PC-9 (cell line): ENCODE measurements around the gene PAIP2B. TPM values are rescaled to one million over a fixed set of nuclear protein-coding genes. Genes with fewer than 3 reads are reported as not detected.

ENCODE experiments used
- BruUV-seq: library from RNA; stranded (reverse); fragments of 400-500 nt; replicated peaks from 2 replicates; lab custom pipeline; 2021; lab: Mats Ljungman, UMichigan
- CTCF ChIA-PET: fragments of 300-600 bp; sonication (Branson Sonifier 250); formaldehyde crosslinking; loops from one replicate; lab custom pipeline; 2022; ENCODE audit warnings: antibody characterized with exemption; lab: Charles Lee
- POLR2A ChIA-PET: fragments of 300-600 bp; sonication (Branson Sonifier 250); formaldehyde crosslinking; loops from one replicate; lab custom pipeline; 2022; ENCODE audit warnings: antibody characterized with exemption; ENCODE audit not compliant: unreplicated experiment; lab: Charles Lee
- DNase-seq, 2 experiments: peaks; one replicate each; pipeline versions ENCODE4 v3.0.0 to v3.0.0-alpha.2; 2015 to 2022; ENCODE audit warnings: mixed read lengths in 1 of 2
- H2AFZ ChIP-seq: fragments of 200-600 bp; sonication (generic); 2 replicates; pipeline ENCODE4 v1.8.1; 2017; ENCODE audit warnings: antibody characterized with exemption
- H3F3A ChIP-seq: fragments of 200-600 bp; sonication (generic); 2 replicates; pipeline ENCODE4 v1.8.1; 2017; ENCODE audit warnings: antibody characterized with exemption, mild to moderate bottlenecking, low read depth; ENCODE audit not compliant: insufficient read depth
- H3K27ac ChIP-seq: fragments of 200-600 bp; sonication (generic); 2 replicates; pipeline ENCODE4 v1.6.1; 2016; ENCODE audit warnings: mixed run types
- H3K27me3 ChIP-seq: fragments of 200-600 bp; sonication (generic); 2 replicates; pipeline ENCODE4 v1.6.1; 2016; ENCODE audit warnings: low read depth, mixed run types; ENCODE audit not compliant: insufficient read depth
- H3K36me3 ChIP-seq: fragments of 200-600 bp; sonication (generic); 2 replicates; pipeline ENCODE4 v1.6.1; 2016; ENCODE audit warnings: low read depth, mixed run types
- H3K4me1 ChIP-seq: fragments of 200-600 bp; sonication (generic); replicated peaks from 2 replicates; pipeline ENCODE4 v1.6.1; 2016; ENCODE audit warnings: mixed run types; ENCODE audit not compliant: insufficient read depth
- H3K4me2 ChIP-seq: fragments of 200-600 bp; sonication (generic); 2 replicates; pipeline ENCODE4 v1.6.1; 2017; ENCODE audit warnings: mixed run types
- H3K4me3 ChIP-seq: fragments of 200-600 bp; sonication (generic); 2 replicates; pipeline ENCODE4 v1.6.1; 2016; ENCODE audit warnings: mixed run types
- H3K79me2 ChIP-seq: fragments of 200-600 bp; sonication (generic); 2 replicates; pipeline ENCODE4 v1.6.1; 2017; ENCODE audit warnings: low read depth, mixed run types
- H3K9me2 ChIP-seq: fragments of 200-600 bp; sonication (generic); 2 replicates; pipeline ENCODE4 v1.8.1; 2017; ENCODE audit warnings: mild to moderate bottlenecking; ENCODE audit not compliant: insufficient read depth
- H3K9me3 ChIP-seq: fragments of 200-600 bp; sonication (generic); 2 replicates; pipeline ENCODE4 v1.8.1; 2016; ENCODE audit warnings: low read depth; ENCODE audit not compliant: insufficient read depth
- H4K20me1 ChIP-seq: fragments of 200-600 bp; sonication (generic); 2 replicates; pipeline ENCODE4 v1.8.1; 2017; ENCODE audit not compliant: insufficient read depth
- EZH2 ChIP-seq: fragments of 200-600 bp; sonication (generic); IDR thresholded peaks from 2 replicates; pipeline ENCODE4 v1.8.0; 2017; ENCODE audit warnings: antibody characterized with exemption, low read depth
- intact Hi-C: fragments of 100-400 bp; cut with micrococcal nuclease; formaldehyde crosslinking; loops from one replicate; pipeline ENCODE4 v1.10.0; 2022; ENCODE audit not compliant: unreplicated experiment
- total RNA-seq: library from RNA; stranded (reverse); gene quantifications from 2 replicates; pipeline ENCODE4 v1.2.3, GENCODE V29; 2021
- TF ChIP-seq, protein P1 (sequence below): fragments of 200-600 bp; sonication (generic); conservative IDR thresholded peaks from 2 replicates; pipeline ENCODE4 v1.6.1; 2017; ENCODE audit warnings: mixed run types, antibody characterized with exemption, mild to moderate bottlenecking, moderate library complexity

PAIP2B gene
- total RNA-seq, 1 experiment from 2014 or later: 6.1 TPM

DNA sequence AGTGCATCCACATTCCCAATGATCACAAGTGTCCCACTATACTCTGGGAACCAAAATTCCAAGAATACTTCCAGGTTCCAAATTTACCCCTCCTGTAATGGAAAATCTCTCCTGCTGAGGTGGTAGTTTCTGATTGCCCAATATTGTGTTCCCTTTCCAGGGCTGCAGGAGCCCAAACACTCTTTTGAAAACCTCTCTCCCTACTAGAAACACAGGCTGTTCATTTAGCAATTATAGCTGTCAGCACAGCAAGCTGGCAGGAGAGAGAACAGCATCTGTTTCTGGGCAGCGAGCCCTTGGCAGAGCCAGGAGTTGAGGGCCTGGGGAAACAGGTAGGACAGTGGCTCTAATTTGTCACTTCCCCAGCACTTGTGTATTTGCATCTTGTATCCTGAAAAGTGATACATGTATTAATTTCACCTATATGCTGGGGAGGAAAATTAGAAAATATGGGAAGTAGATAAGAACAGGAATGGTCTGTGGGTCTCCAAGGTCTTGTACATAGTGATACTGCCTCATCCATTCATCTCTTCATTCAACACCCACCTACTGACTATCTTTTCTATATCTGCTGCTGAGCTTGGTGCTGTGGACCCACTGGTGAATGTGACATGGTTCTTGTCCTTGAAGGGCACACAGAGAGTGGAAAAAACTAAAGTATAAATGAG, 16.9 kb upstream of the PAIP2B start:
- 0 out of 2 replicates have a peak, but pooled peaks cover 3% of the 10 kb centered on the region for H3K9me3 ChIP-seq
- H4K20me1 ChIP-seq: no peaks in the 10 kb centered on the region
- no peak for DNase-seq
- H3K4me3 ChIP-seq: no peak overlapping the region
- intact Hi-C loops: no loop called here
- ChIA-PET CTCF (no interaction called here), POLR2A (no interaction called here)
- no peak overlapping the region for H3K27ac ChIP-seq
- TF ChIP-seq, protein P1, sequence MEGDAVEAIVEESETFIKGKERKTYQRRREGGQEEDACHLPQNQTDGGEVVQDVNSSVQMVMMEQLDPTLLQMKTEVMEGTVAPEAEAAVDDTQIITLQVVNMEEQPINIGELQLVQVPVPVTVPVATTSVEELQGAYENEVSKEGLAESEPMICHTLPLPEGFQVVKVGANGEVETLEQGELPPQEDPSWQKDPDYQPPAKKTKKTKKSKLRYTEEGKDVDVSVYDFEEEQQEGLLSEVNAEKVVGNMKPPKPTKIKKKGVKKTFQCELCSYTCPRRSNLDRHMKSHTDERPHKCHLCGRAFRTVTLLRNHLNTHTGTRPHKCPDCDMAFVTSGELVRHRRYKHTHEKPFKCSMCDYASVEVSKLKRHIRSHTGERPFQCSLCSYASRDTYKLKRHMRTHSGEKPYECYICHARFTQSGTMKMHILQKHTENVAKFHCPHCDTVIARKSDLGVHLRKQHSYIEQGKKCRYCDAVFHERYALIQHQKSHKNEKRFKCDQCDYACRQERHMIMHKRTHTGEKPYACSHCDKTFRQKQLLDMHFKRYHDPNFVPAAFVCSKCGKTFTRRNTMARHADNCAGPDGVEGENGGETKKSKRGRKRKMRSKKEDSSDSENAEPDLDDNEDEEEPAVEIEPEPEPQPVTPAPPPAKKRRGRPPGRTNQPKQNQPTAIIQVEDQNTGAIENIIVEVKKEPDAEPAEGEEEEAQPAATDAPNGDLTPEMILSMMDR: no peak
- TF ChIP-seq EZH2: no peak
- H3K4me2 ChIP-seq: no peak overlapping the region
- no peak overlapping the region for H2AFZ ChIP-seq
- H3K4me1 ChIP-seq: no peaks in the 10 kb centered on the region
- H3K9me2 ChIP-seq: no peaks in the 10 kb centered on the region
- no peaks in the 10 kb centered on the region for H3K79me2 ChIP-seq
- H3K27me3 ChIP-seq: peaks cover 60% of the 10 kb centered on the region
- no TSS peak for BruUV-seq
- no peaks in the 10 kb centered on the region for H3K36me3 ChIP-seq
- H3F3A ChIP-seq: no peaks in the 10 kb centered on the region

DNA sequence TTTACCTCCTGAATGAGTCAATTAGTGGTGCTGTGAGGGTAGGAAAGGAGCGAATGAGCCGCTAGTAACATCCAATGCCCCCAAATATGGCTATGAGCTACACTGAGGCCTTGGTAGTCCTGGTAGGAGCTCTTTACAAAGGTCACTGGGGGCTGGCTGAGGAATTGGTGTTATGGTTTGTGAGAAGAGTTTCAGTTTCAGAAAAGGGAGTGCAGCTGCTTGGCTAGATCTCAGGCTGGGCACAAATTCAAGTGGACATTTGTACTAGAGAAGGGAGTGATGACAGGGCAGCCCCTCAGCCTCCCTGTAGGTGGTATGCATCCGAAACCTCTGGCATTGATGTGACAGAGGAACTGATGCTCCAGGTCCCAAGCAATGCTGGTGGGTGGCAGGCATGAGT, 13.9 kb upstream of the PAIP2B start:
- intact Hi-C loops: no loop called here
- peaks cover 75% of the 10 kb centered on the region for H3K27me3 ChIP-seq
- no peaks in the 10 kb centered on the region for H3K36me3 ChIP-seq
- H2AFZ ChIP-seq: no peak overlapping the region
- no peaks in the 10 kb centered on the region for H3K79me2 ChIP-seq
- no peak overlapping the region for H3K27ac ChIP-seq
- no peaks in the 10 kb centered on the region for H3F3A ChIP-seq
- TF ChIP-seq, protein P1: no peak
- no peak for TF ChIP-seq EZH2
- no peaks in the 10 kb centered on the region for H3K9me3 ChIP-seq
- no peaks in the 10 kb centered on the region for H4K20me1 ChIP-seq
- no peak overlapping the region for H3K4me3 ChIP-seq
- ChIA-PET POLR2A (no interaction called here), CTCF (no interaction called here)
- no TSS peak for BruUV-seq
- H3K4me2 ChIP-seq: no peak overlapping the region
- DNase-seq: no peak
- no peaks in the 10 kb centered on the region for H3K4me1 ChIP-seq
- H3K9me2 ChIP-seq: no peaks in the 10 kb centered on the region

DNA sequence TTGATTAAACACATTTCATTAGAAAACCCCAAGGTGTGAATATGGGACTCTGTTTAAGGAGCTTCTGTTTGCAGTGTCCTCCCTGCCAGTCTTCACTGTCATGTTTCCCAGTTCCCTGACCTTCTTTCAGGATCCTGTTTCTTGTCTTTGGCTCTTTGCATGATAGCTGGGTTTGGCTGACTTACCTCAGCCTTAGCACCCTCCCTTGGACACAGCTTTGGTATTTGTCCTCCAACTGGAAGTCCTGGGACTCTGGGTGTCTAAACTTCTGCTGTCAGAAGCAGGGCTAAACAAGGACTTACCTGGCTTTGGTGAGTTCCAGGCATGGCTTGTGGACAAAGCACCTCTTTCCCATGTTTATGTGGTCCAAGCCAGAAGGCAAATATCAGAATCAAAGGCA, 11.2 kb upstream of the PAIP2B start:
- Histone ChIP-seq H3K4me3 (no peak overlapping the region), H2AFZ (no peak overlapping the region), H3F3A (no peaks in the 10 kb centered on the region), H3K27me3 (peaks cover 57% of the 10 kb centered on the region), H3K9me2 (no peaks in the 10 kb centered on the region), H3K79me2 (no peaks in the 10 kb centered on the region), H3K4me1 (no peaks in the 10 kb centered on the region), H3K27ac (no peak overlapping the region), H3K9me3 (no peaks in the 10 kb centered on the region), H3K36me3 (no peaks in the 10 kb centered on the region), H4K20me1 (no peaks in the 10 kb centered on the region), H3K4me2 (no peak overlapping the region)
- BruUV-seq: no TSS peak
- no peak for TF ChIP-seq EZH2
- TF ChIP-seq, protein P1: no peak
- intact Hi-C loops: no loop called here
- ChIA-PET CTCF (no interaction called here), POLR2A (no interaction called here)
- DNase-seq: no peak
